Effector memory CD4-positive, alpha-beta T cell (primary cell): ENCODE results near the gene POLR3A.

ENCODE experiments used
- DNase-seq, 3 donors: peaks; one replicate each; pipeline ENCODE4 v3.0.0-alpha.2; 2020
- H3K27ac ChIP-seq: 2 replicates; pipeline ENCODE4 v1.7.0; 2013; ENCODE audit warnings: mild to moderate bottlenecking, low read length, moderate library complexity; ENCODE audit not compliant: insufficient read depth, poor library complexity, severe bottlenecking
- H3K27me3 ChIP-seq: replicated peaks from 2 replicates; pipeline ENCODE4 v1.7.0; 2013; ENCODE audit warnings: mild to moderate bottlenecking, low read length; ENCODE audit not compliant: insufficient read depth, control insufficient read depth, poor library complexity, severe bottlenecking
- H3K36me3 ChIP-seq: 2 replicates; pipeline ENCODE4 v1.7.0; 2013; ENCODE audit warnings: mild to moderate bottlenecking, low read length, moderate library complexity; ENCODE audit not compliant: control insufficient read depth, insufficient read depth
- H3K4me1 ChIP-seq: 2 replicates; pipeline ENCODE4 v1.7.0; 2013; ENCODE audit warnings: low read length, mild to moderate bottlenecking; ENCODE audit not compliant: control insufficient read depth, insufficient read depth, poor library complexity, severe bottlenecking
- H3K4me3 ChIP-seq: 2 replicates; pipeline ENCODE4 v1.7.0; 2013; ENCODE audit warnings: low read length, low read depth, mild to moderate bottlenecking; ENCODE audit not compliant: insufficient read depth, poor library complexity, severe bottlenecking
- H3K9me3 ChIP-seq: 2 replicates; pipeline ENCODE4 v1.7.0; 2013; ENCODE audit warnings: mild to moderate bottlenecking, low read length, moderate library complexity; ENCODE audit not compliant: control insufficient read depth

Gene POLR3A

GRCh38 chr10:77939561-77940001 is 89.7 kb downstream of the POLR3A start:
- DNase-seq, result no peak
- H3K36me3 ChIP-seq, result no peaks in the 10 kb centered on the region

GRCh38 chr10:77936697-77937567 is 92.4 kb downstream of the POLR3A start:
- Histone ChIP-seq H3K36me3 (no peaks in the 10 kb centered on the region), H3K27me3 (no peaks in the 10 kb centered on the region), H3K4me1 (no peaks in the 10 kb centered on the region), H3K4me3 (no peak overlapping the region), H3K27ac (no peak overlapping the region), H3K9me3 (no peaks in the 10 kb centered on the region)
- no peak for DNase-seq

More at GRCh38 chr10:77939561-77940001, 89.7 kb downstream of the POLR3A start:
- Histone ChIP-seq H3K9me3 (no peaks in the 10 kb centered on the region), H3K27me3 (no peaks in the 10 kb centered on the region), H3K4me3 (no peak overlapping the region), H3K4me1 (no peaks in the 10 kb centered on the region), H3K27ac (no peak overlapping the region)

- no peak overlapping the region for H3K27ac ChIP-seq
- DNase-seq, result no peak
- no peaks in the 10 kb centered on the region for H3K9me3 ChIP-seq
- no peaks in the 10 kb centered on the region for H3K4me1 ChIP-seq
- no peak overlapping the region for H3K4me3 ChIP-seq
- H3K27me3 ChIP-seq, result no peaks in the 10 kb centered on the region
- no peaks in the 10 kb centered on the region for H3K36me3 ChIP-seq
These were observed 97.1 kb downstream of the POLR3A start for GRCh38 chr10:77932016-77932715.

GRCh38 chr10:77927402-77928246 is 101.7 kb downstream of the POLR3A start:
- Histone ChIP-seq H3K27ac (no peak overlapping the region), H3K4me3 (no peak overlapping the region), H3K9me3 (no peaks in the 10 kb centered on the region), H3K4me1 (no peaks in the 10 kb centered on the region), H3K27me3 (peaks cover 4% of the 10 kb centered on the region), H3K36me3 (no peaks in the 10 kb centered on the region)
- no peak for DNase-seq

- H3K27me3 ChIP-seq, result peaks cover 4% of the 10 kb centered on the region
- H3K36me3 ChIP-seq, result no peaks in the 10 kb centered on the region
- no peaks in the 10 kb centered on the region for H3K9me3 ChIP-seq
- H3K27ac ChIP-seq, result no peak within 1 kb of the TSS
- peak within 1 kb of the TSS; percentile 45 for H3K4me3 ChIP-seq
- H3K4me1 ChIP-seq, result no peaks in the 10 kb centered on the region
- no peak for DNase-seq
These were observed 102.5 kb downstream of the POLR3A start, which contains the start of gene DLG5 for GRCh38 chr10:77926566-77927401. DLG5 (minus strand) TSS chr10:77926755; CDS start chr10:77926520, 235 bp downstream.

GRCh38 chr10:77925795-77926565 is 103.3 kb downstream of the POLR3A start:
- Histone ChIP-seq H3K36me3 (no peaks in the 10 kb centered on the region), H3K4me3 (peak overlapping the region; percentile 45), H3K27me3 (peaks cover 4% of the 10 kb centered on the region), H3K4me1 (no peaks in the 10 kb centered on the region), H3K27ac (no peak overlapping the region), H3K9me3 (no peaks in the 10 kb centered on the region)
- peak in 1 of 3 donors; percentile 1 for DNase-seq

GRCh38 chr10:77925410-77925794 is 103.9 kb downstream of the POLR3A start:
- Histone ChIP-seq H3K4me1 (no peaks in the 10 kb centered on the region), H3K4me3 (peak overlapping the region; percentile 45), H3K27ac (no peak overlapping the region)

GRCh38 chr10:77922566-77923179 is 106.6 kb downstream of the POLR3A start:
- H3K27me3 ChIP-seq, result peaks cover 4% of the 10 kb centered on the region
- H3K9me3 ChIP-seq, result no peaks in the 10 kb centered on the region
- H3K27ac ChIP-seq, result no peak overlapping the region
- H3K4me3 ChIP-seq, result no peak overlapping the region
- H3K4me1 ChIP-seq, result no peaks in the 10 kb centered on the region
- DNase-seq, result no peak
- H3K36me3 ChIP-seq, result no peaks in the 10 kb centered on the region

More at GRCh38 chr10:77925410-77925794, 103.9 kb downstream of the POLR3A start:
- Histone ChIP-seq H3K27me3 (peaks cover 4% of the 10 kb centered on the region), H3K9me3 (no peaks in the 10 kb centered on the region), H3K36me3 (no peaks in the 10 kb centered on the region)
- no peak for DNase-seq
